Measurements from ENCODE around the gene ACTL9.

GRCh38 chr19:8695911-8696310, 2.7 kb downstream of the ACTL9 start:
- no peak for TF ChIP-seq REST (IDR thresholded peaks at IDR 0.05; ENCODE audit: low read depth)
- no peak for TF ChIP-seq TAF1 (IDR thresholded peaks at IDR 0.05; ENCODE audit: low read depth)
- TF ChIP-seq EP300 (IDR thresholded peaks at IDR 0.05; ENCODE audit: borderline replicate concordance): no peak
- no peak for TF ChIP-seq NFIC (IDR thresholded peaks at IDR 0.05)
- no peak for TF ChIP-seq ZBTB7A (IDR thresholded peaks at IDR 0.05; ENCODE audit: low read depth)
- no peak for TF ChIP-seq CREB1 (IDR thresholded peaks at IDR 0.05; ENCODE audit: low read depth)
- TF ChIP-seq FOXM1 (IDR thresholded peaks at IDR 0.05; ENCODE audit: borderline replicate concordance, low read depth): no peak
- TF ChIP-seq CEBPB (IDR thresholded peaks at IDR 0.05): no peak
- no peak for TF ChIP-seq YY1 (IDR thresholded peaks at IDR 0.05; ENCODE audit: low read depth)
- TF ChIP-seq, protein P1, sequence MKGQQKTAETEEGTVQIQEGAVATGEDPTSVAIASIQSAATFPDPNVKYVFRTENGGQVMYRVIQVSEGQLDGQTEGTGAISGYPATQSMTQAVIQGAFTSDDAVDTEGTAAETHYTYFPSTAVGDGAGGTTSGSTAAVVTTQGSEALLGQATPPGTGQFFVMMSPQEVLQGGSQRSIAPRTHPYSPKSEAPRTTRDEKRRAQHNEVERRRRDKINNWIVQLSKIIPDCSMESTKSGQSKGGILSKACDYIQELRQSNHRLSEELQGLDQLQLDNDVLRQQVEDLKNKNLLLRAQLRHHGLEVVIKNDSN (IDR thresholded peaks at IDR 0.05): no peak
- TF ChIP-seq, protein P2, sequence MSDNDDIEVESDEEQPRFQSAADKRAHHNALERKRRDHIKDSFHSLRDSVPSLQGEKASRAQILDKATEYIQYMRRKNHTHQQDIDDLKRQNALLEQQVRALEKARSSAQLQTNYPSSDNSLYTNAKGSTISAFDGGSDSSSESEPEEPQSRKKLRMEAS (IDR thresholded peaks at IDR 0.05): no peak
- TF ChIP-seq TEAD4 (IDR thresholded peaks at IDR 0.05): no peak
- TF ChIP-seq EGR1 (IDR thresholded peaks at IDR 0.05): no peak
- no peak for TF ChIP-seq RAD21 (IDR thresholded peaks at IDR 0.05; ENCODE audit: low read depth)
